Measurements from ENCODE around the gene OR5B17.

Gene OR5B17

GRCh38 chr11:58330861-58331260, 28.0 kb downstream of the OR5B17 start (continued):
- TF ChIP-seq ZBTB6 (tag by site-specific recombination; IDR thresholded peaks at IDR 0.05) (no peak), ZIC2 (tag by site-specific recombination; IDR thresholded peaks at IDR 0.05) (no peak), ZNF133 (tag by site-specific recombination; IDR thresholded peaks at IDR 0.05) (no peak), ZNF223 (tag by site-specific recombination; IDR thresholded peaks at IDR 0.05) (no peak)

GRCh38 chr11:58318532-58318931, 40.3 kb downstream of the OR5B17 start:
- no peaks in the 10 kb centered on the region for H3K36me3 ChIP-seq (ENCODE audit: control insufficient read depth in 2 of 2, insufficient read depth in 1 of 2, low read length in 2 of 2)
- ChIA-PET CTCF (no interaction called here), POLR2A (no interaction called here)
- TF ChIP-seq GLIS1 (tag by site-specific recombination; IDR thresholded peaks at IDR 0.05): no peak
- TF ChIP-seq GFI1B (tag by site-specific recombination; IDR thresholded peaks at IDR 0.05): no peak
- TF ChIP-seq ZEB2 (tag by site-specific recombination; IDR thresholded peaks at IDR 0.05): no peak
- no peak for TF ChIP-seq YY2 (tag by site-specific recombination; IDR thresholded peaks at IDR 0.05)
- TF ChIP-seq INSM2 (tag by site-specific recombination; IDR thresholded peaks at IDR 0.05): no peak
- TF ChIP-seq PRDM4 (tag by site-specific recombination; IDR thresholded peaks at IDR 0.05): no peak
- no peak for TF ChIP-seq ZNF747 (tag by site-specific recombination; IDR thresholded peaks at IDR 0.05)
- H3K9me3 ChIP-seq (ENCODE audit: control insufficient read depth, insufficient read depth, low read depth, low read length): no peaks in the 10 kb centered on the region
- H3K4me3 ChIP-seq (ENCODE audit: low read depth, low read length): no peak overlapping the region
- no peaks in the 10 kb centered on the region for H3K4me1 ChIP-seq (ENCODE audit: control insufficient read depth, insufficient read depth, low read length)
- no peak overlapping the region for H3K27ac ChIP-seq (ENCODE audit: extremely low read depth, low read depth, low read length)

GRCh38 chr11:58316142-58316541, 42.7 kb downstream of the OR5B17 start:
- Histone ChIP-seq H3K9me3 (ENCODE audit: control insufficient read depth, insufficient read depth, low read depth, low read length) (no peaks in the 10 kb centered on the region), H3K4me3 (ENCODE audit: low read depth, low read length) (no peak overlapping the region), H3K36me3 (ENCODE audit: control insufficient read depth in 2 of 2, insufficient read depth in 1 of 2, low read length in 2 of 2) (no peaks in the 10 kb centered on the region), H3K4me1 (ENCODE audit: control insufficient read depth, insufficient read depth, low read length) (no peaks in the 10 kb centered on the region), H3K27ac (ENCODE audit: extremely low read depth, low read depth, low read length) (no peak overlapping the region)
- POLR2A ChIA-PET: no interaction called here
- CTCF ChIA-PET: no interaction called here
- no peak for TF ChIP-seq ZNF580 (tag by site-specific recombination; IDR thresholded peaks at IDR 0.05)
- TF ChIP-seq ZNF133 (tag by site-specific recombination; IDR thresholded peaks at IDR 0.05): no peak
- TF ChIP-seq ZNF404 (tag by site-specific recombination; IDR thresholded peaks at IDR 0.05): no peak
- no peak for TF ChIP-seq ZFP3 (tag by site-specific recombination; IDR thresholded peaks at IDR 0.05; ENCODE audit: low read depth)
- TF ChIP-seq ZNF658 (tag by site-specific recombination; IDR thresholded peaks at IDR 0.05): no peak
- TF ChIP-seq ZNF776 (tag by site-specific recombination; IDR thresholded peaks at IDR 0.05; ENCODE audit: borderline replicate concordance): no peak
- TF ChIP-seq ZNF792 (tag by site-specific recombination; IDR thresholded peaks at IDR 0.05): no peak
- TF ChIP-seq ZNF221 (tag by site-specific recombination; IDR thresholded peaks at IDR 0.05; ENCODE audit: borderline replicate concordance): no peak
- TF ChIP-seq HIC1 (tag by site-specific recombination; IDR thresholded peaks at IDR 0.05): no peak
- no peak for TF ChIP-seq SP3 (tag by site-specific recombination; IDR thresholded peaks at IDR 0.05)
- TF ChIP-seq ZNF114 (tag by site-specific recombination; IDR thresholded peaks at IDR 0.05): no peak
- no peak for TF ChIP-seq ZNF223 (tag by site-specific recombination; IDR thresholded peaks at IDR 0.05)
- TF ChIP-seq ZBTB44 (tag by site-specific recombination; IDR thresholded peaks at IDR 0.05): no peak
- no peak for TF ChIP-seq ZNF140 (tag by site-specific recombination; IDR thresholded peaks at IDR 0.05)

Measured in HEK293 (cell line).